ENCODE measurements around the gene USP10.

Gene USP10

DNA sequence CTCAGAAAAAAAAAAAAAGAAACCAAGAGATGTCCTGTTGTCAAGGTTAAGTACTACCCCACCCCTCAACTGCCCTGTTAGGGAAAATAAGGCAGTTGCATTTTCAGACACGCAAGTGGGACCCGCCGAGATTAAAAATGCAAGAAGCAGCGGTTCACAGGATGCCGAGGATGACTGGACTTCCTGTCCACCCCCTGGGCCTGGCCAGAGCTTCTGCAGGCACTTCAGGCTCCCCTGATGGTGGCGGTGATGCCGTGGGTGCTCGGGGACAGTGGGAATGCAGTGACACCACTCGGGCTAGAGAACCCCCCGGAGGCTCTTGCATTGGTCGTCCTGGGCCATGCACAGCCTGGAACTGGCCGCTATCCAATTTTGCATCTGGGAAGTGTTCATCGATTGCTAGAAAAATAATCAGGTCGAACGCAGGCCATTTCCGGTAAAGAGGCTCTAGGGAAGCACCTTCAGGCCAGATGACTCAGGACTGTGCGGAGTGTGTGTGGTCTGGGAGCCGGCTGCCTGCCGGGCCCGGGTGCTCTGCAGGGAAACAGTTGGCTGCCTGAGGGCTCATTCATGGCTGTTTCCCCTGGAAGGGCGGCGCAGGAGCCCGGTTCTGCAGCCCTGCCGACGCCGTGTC is 106.6 kb downstream of the USP10 start:
- DNase-seq (ENCODE audit: low read depth), result peak; percentile 46

DNA sequence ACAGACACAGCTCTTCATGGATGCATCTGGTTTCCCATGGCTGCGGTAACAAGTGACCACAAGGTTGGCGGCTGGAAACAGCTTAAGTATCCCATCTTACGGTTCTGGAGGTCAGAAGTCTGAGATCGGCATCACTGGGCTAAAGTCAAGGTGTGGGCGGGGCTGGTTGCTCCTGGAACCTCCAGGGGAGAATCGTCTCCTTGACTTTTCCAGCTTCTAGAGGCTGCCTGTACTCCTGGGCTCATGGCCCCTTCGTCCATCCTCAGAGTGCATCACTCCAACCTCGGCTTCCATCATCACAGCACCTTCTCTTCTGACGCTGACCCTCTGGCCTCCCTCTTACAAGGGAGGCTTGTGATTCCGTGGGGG is 107.1 kb downstream of the USP10 start:
- no peak for DNase-seq (ENCODE audit: low read depth)

DNA sequence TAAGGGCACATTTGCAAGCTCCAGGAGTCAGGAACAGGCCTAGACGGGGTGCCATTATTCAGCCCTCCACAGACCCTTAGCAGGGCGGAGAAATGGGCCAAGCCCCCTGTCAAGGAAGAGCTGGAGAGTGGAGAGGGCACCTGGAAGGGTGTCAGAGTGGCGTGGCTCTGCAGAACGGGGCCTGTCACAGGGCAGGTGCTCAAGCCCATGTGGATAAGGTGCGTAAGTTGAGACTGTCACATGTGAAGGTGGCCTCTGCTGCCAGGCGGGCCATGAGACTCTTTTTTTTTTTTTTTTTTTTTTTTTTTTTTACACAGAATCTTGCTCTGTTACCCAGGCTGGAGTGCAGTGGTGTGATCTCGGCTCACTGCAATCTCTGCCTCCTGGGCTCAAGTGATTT is 108.0 kb downstream of the USP10 start:
- no peak for DNase-seq (ENCODE audit: low read depth)

DNA sequence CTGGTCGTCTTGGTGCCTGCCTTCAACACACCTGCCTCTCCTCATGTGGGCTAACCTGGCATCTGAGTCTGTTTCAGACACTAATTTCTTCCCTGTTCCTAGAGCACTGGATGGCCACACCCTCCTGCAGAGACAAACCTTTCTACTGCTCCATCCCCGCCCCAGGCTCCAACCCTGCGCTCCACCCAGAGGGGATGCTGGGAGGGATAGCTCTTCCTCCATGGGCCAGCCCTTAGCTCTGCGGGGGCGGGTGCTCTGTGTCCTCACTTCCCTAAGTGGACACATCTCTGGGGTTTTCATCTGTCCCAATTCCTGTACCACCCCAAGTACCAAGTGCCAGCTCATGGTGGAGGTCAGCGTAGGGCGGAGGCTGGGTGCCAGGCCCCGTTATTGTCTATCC is 109.0 kb downstream of the USP10 start:
- no peak for DNase-seq (ENCODE audit: low read depth)

DNA sequence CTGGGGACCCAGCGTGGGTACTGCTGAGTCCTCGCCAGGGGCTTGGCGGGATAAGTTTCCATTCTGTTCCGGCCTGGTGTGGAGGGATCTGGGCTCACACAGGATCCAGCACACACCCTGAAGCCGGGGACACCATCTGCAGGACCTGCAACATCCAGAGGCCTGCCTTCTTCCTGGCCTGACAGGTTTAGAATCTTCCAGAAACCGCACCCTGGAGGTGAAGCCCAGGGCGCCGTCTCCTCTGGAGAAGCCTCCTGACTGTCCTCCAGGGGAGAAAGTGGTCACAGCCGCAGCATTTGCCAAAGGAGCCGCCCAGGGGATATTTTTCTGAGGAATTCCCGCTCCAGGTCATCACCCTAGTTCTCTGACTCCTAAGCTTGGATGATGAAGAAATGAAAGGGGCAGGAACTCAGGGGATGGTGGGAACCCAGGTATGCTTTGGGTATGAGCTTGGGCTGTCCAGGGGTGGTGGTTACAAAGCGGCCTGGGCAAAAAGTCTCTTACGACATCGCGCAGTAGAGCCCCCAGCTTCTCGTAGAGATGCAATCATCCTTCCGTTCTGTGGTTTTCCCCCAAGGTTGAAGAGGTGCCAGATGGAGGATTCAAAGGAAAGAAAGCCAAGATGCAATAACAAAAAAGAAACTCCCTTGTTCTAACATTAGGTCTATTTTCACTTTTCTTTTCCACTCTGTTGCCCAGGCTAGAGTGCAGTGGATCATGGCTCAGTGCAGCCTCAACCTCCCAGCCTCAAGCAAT is 110.9 kb downstream of the USP10 start:
- DNase-seq (ENCODE audit: low read depth), result no peak

DNA sequence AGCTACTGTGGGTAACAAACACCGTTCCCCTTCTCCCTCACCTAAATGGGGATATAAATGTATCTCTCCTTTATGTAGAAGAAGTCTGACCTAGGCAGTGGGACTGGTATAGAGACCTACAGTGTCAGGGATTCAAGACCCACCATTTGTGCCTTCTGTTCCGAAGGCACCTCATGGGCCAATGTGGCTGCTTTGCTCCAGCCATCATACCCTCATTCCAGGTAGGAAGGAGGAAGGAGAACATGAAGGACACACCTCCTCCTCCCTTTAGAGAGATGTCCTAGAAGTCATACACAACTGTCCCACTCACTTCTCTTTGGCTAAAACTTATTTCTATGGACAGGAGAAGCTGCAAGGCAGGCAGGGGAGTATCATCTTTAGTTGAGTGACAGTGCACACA is 111.7 kb downstream of the USP10 start:
- DNase-seq (ENCODE audit: low read depth), result no peak

DNA sequence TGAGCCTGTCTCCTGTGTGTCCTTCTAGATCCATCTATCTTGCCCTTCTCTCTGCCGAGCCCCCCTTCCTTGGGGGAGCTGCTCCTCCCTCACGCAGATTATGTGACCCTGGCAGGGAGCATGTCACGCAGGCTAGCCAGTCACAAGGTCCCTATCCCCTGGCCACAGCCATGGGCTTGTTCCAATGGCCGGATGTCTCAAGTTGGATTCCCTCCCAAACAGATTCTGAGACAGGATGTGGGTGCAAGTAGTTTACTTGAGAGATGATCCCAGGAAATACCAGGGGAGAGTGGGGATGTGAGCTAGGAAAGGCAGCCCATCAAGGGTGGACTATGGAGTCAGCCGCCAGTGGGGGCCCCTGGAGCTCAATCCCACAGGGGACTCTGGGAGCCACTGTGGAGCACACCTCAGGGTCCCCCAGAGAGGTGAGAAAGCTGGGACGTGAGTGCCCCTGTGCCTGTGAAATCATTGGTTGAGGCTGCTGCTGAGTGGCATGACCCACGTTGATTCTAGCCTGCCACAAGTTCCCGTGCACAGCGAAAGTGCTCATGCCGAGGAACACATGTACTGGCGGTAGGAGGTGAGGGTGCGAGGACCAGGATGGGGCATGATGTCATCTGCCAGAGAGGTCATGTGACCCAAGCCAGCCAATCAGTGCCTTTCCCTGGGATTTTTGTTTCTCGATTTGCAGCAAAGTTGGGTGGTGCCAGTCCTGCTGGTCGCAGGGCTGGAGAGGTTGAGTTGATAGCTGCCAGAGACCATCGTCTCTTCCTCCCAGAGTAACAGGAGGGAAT is 113.5 kb downstream of the USP10 start:
- no peak for DNase-seq (ENCODE audit: low read depth)

DNA sequence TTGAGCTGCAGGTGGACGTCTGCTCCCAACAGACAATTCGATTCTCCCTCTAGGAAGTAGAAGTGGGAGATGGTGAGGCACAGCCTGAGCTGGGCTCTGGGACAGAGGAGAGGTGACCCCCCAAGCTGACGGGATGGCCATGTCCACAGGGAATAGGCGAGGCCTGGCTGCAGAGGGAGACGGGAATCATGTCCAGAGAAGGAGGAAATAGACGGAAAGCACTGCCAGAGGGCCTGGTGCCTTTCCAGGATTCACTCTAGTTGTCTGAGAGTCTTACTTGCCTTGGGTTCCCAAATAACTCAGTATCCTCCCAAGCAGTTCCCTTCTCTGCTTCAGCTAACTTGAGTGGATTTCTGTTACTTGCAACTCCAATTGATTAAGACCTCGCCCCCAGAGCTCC is 115.7 kb downstream of the USP10 start:
- no peak for DNase-seq (ENCODE audit: low read depth)

DNA sequence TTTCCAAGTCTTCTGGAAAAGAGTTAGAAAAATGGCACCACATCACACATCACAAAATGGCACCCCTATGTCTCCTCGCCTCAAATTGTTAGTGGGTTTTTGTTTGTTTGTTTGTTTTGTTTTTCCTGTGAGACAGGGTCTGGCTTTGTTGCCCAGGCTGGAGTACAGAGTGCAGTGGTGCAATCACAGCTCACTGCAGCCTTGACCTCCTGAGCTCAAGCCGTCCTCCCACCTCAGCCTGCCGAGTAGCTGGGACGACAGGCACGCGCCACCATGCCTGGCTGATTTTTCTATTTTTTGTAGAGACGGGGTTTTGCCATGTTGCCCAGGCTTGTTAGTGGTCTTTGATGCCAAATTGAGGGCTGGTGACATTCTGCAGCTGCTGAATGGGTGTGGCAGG is 116.2 kb downstream of the USP10 start:
- no peak for DNase-seq (ENCODE audit: low read depth)

DNA sequence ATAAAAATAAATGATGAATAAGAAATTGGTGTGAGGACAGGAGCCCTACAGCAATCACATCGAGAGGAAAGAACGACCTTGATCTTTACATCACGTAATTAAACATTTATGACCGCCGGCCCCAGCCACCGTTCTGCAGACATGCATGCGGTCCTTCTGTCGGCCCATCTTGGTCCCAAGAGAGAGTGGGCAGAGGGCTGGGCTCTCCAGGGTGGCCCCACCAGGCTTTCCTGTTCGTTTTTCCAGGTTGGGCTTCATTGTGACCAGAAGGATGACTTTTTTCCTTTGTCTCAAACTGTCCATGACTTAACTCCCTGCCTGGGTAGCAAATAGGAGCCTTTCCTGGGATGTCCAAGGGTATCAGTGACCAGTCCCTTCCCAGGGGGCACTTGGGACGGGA is 116.7 kb downstream of the USP10 start:
- DNase-seq (ENCODE audit: low read depth), result no peak

DNA sequence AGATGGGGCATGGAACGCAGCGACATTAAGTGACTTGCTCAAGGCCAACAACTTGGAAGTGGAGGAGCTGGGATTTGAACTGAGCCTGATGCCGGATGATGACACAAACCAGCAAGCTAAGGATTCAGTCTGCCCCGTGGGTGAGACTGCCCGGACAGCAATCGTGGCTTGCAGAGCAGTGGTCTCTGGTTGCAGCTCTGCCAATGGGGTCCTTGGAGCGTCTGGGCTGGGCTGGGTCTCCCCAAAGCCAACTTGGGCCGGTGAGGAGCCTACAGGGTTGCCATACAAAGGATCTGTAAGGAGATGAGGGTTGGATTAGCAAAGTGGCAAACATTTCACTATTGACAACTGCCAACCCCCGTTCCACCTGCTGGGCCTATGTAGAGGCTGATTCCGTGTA is 117.4 kb downstream of the USP10 start:
- no peak for DNase-seq (ENCODE audit: low read depth)

DNA sequence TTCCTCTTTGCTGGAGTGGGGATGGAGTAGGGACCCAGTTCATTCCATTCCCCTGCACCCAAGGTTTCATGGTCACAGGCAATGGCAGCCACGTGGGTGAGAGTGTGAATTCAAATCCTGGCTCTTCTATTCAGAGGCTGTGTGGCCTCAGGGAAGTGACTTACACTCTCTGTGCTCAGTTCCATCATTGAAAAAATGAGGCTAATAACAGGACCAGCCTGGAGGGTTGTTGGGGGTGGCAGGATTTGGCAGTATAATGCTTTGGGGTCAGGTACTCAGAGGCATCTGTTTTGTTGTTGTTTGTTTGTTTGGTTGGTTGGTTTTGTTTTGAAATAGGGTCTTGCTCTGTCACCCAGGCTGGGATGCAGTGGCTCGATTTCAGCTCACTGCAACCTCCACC is 117.8 kb downstream of the USP10 start:
- no peak for DNase-seq (ENCODE audit: low read depth)

DNA sequence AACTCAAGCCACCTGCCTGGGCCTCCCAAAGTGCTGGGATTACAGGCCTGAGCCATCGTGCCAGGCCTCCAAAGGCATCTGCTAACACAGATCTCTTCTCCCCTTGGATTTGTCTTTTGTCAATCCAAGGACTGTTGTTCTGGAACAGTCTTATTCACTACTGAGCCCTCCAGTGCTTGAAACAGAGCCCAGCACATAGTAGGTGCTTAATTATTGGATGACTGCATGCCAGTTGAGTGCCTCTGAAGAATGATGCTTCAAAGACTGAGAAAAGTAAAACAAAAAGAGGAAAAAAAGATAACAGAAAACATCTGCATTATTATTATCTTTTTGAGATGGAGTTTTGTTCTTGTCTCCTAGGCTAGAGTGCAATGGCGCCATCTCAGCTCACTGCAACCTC is 118.3 kb downstream of the USP10 start:
- no peak for DNase-seq (ENCODE audit: low read depth)

DNA sequence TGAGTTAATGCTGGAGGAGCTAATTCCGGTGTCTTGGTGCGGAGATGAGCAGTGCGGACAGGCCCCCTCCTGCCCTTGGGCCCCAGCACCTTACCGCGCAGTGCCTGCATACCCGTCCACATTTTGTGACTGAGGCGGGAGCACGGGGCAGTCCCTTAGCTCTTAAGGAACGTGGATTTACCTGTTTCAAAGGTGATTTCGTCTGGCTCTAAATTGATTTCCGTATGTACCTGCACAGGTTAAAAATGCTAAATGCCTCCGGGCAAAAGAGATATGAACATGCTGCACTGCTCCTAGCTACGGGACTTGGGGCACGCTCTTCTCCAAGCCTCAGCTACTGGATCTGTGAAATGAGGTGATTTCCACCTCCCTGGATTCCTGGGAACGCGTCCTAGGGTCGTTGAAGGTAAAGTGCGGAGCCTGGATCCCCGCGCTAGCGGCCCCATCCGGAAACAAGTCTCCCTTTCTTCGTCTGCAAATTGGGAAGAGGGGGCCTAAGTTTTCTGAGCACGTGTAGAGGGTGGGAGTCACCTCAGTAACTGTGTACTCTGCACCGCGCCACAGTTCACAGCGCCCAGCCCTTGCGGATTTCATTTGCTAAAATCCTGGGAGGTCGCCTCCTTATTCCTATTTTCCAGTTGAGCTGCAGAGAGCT is 119.3 kb downstream of the USP10 start:
- DNase-seq (ENCODE audit: low read depth), result no peak

DNA sequence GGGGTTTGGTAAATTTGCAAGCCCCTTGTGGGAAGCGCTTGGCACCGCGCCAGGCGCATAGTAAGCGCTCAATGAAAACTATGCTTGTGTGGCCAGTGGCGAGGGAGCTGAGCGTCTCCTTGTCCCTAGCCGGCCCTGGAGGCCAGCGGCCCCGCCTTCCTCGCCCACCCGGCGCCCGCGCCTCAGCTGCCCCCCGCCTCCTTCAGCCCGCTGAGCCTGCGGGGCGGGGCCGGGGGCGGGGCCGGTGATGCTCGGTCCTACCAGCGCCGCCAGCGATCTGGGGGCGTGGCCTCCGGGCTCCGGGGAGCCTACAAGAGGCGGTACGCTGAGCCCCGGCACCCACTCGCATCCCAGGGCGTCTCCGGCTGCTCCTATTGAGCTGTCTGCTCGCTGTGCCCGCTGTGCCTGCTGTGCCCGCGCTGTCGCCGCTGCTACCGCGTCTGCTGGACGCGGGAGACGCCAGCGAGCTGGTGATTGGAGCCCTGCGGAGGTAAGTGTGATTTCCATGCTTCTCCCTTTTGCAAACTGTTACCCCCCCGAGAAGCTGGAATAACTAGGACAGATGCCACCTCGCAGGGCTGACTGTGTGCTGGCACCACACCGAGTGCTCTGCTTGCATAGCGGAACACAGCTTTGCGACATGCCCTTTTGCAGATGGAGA is 120.0 kb downstream of the USP10 start, which contains the start of gene CRISPLD2:
Gene CRISPLD2 (plus strand): TSS at position 342 of the 661 bp plus-strand sequence. CDS start 18,511 bp downstream, outside the sequence.
- DNase-seq (ENCODE audit: low read depth), result no peak

DNA sequence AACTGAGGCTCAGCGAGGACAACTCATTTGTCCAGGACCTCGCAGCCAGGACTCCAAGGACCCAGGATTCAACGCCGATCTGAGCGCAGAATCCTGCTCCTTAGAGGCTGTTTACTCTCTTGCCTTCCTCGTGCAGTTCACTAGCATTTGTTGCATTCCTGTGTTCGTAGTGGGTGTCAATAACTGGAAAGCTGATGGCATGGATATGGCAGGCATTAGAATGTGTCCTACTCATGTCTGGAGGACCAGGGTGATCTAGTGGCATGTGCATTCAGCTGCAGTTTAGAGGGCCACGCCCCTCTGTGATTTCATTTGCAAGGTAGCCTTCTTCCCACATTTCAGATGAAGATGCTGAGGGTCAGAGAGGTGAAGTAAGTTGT is 120.5 kb downstream of the USP10 start:
- DNase-seq (ENCODE audit: low read depth), result no peak

DNA sequence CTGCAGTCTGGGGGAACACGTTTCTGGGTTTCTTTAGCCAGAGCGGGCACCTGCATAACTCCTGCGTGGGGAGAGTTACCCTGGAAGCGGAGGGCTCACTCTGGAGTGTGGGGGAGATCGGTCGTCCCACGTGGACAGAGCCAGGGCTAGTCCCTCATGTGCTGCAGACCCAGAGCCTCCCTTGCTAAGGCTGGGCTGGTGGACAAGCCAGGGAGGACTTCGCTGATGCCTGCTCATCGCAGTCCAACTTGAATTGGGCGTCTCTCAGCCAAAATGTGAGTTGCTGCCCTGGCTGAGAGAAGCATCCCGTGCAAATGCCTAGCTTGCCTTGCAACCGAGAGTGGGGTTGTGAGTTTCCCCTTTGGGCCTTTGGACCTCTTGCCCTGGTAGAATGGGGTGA is 121.0 kb downstream of the USP10 start:
- no peak for DNase-seq (ENCODE audit: low read depth)

DNA sequence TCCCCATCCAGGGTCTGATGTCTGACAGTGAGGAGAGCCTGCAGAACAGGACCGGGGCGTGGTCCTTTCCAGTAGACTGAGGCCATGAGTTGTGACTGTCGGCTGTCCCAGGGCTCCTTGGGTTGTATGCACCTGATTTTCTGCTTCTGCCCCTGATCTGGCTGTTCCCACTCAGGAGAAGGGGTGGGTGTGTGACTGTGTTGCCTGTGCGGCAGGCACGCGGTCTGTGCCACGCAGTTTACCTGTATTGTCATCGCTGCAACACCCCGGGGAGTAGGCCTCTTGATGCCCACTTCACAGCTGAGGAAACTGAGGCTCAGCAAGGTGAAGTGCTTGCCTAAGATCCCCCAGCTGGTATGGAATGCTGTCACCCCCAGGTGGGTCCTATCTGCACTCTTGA is 121.4 kb downstream of the USP10 start:
- DNase-seq (ENCODE audit: low read depth), result no peak

DNA sequence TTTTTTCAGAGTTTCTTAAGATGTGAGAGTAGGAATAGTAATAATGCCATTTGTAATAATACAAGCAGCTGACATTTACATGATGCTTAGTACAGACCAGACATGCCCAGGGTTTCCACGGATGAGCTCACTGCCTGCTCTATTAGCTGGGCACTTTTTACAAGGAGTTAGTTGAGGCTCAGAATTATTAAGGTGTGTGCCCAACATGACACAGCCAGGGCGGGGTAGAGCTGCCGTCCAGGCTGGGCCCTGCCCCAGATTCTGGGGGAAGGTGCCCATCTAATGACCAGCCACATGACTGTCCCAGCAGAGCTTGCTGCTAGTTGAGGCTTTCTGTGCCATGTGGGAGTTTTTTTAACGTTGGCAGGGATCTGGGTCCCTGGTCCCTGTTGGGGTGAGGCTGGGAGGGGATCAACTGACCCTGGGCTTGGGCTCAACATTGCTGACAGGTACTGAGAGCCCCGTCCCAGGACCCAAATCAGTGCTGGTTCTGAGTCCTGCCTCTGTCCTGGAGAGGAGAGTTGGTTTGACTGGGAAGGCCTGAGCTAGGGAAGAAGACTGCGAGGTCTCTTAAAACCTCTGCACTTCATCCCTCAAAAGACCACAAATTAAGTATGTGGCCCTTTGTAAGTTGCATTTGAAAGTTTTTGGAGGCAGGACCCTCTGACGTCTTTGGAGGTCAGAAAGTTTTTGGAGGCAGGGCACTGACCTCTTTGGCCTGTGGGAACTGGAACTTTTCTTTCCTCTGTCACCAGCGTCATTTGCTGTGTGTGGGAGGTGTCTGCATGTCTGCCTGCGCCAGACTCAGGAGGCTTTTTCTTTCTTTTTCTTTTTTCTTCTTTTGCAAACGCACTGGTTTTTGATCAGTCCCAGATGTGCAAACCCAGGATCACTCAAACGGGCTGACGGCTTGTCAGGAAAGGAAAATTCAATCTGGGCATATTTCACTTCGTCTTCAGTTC is 122.2 kb downstream of the USP10 start:
- DNase-seq (ENCODE audit: low read depth), result no peak

DNA sequence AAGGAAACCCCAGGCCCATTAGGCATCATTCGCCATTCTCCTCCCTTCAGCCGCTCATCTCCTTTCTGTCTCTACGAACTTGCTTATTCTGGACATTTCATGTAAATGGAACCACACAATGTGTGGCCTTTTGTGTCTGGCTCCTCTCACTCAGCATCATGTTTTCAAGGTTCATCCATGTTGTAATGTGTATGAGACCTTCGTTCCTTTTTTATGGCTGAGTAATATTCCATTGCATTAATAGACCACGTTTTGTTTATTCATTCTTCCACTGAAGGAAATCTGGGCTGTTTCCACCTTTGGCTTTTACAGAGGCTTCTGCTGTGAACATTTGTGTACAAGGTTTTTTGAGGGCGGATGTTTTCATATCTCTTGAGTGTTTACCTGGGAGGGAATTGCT is 123.2 kb downstream of the USP10 start:
- DNase-seq (ENCODE audit: low read depth), result no peak

DNA sequence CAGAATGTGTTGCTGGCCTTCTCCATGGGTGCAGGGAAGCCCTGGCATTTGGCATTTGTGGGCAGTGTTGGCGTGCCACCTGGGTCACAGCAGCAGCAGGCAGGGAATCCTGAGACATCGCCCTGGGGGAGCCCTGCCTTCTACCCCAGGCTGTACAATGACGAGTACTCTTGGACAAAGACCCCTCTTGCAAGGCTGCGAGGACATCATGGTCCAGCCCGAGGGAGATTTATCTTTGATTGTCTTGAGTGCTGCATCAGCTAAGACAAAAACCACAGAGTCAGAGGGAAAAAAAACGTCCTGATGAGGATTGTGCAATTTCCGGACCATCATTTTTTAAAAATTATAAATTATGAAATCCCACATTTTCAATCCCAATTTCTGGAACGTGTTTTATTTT is 123.7 kb downstream of the USP10 start:
- no peak for DNase-seq (ENCODE audit: low read depth)

Data from HS-27A (cell line).